HEK293 (cell line): ENCODE data around the gene FGF23.

Experiments
- ZNF423 ChIP-seq: fragments of 450-650 bp; formaldehyde crosslinking; IDR thresholded peaks from 2 replicates; pipeline ENCODE4 v1.5.1; 2016; ENCODE audit warnings: missing biosample characterization, missing genetic modification characterization
- TF ChIP-seq, protein P1 (sequence below): IDR thresholded peaks from 2 replicates; pipeline ENCODE4 v1.6.1; 2011; ENCODE audit warnings: mild to moderate bottlenecking, low read depth, low read length, borderline replicate concordance

DNA sequence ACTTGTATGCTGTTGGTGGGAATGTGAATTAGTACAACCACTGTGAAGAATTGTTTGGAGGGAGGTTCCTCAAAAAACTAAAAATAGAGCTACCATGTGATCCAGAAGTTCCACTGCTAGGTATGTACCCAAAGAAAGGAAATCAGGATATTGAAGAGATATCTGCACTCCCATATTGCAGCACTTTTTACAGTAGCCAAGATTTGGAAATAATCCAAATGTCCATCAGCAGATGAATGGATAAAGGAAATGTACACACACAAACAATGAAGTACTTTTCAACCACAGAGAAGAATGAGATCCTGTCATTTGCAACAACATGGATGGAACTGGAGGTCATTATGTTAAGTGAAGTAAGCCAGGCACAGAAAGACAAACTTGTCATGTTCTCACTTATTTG is 32.6 kb downstream of the FGF23 start:
- no peak for TF ChIP-seq ZNF423 (tag by site-specific recombination)
- TF ChIP-seq, protein P1, sequence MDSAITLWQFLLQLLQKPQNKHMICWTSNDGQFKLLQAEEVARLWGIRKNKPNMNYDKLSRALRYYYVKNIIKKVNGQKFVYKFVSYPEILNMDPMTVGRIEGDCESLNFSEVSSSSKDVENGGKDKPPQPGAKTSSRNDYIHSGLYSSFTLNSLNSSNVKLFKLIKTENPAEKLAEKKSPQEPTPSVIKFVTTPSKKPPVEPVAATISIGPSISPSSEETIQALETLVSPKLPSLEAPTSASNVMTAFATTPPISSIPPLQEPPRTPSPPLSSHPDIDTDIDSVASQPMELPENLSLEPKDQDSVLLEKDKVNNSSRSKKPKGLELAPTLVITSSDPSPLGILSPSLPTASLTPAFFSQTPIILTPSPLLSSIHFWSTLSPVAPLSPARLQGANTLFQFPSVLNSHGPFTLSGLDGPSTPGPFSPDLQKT = no peak
